GM19395 (cell line): ENCODE results near the gene COL16A1.

ENCODE experiments used
- ATAC-seq: cut with Tn5 transposase; IDR thresholded peaks from one replicate; pipeline ENCODE4 v1.9.1; 2021; ENCODE audit warnings: mild to moderate bottlenecking, moderate library complexity; ENCODE audit not compliant: unreplicated experiment

Gene COL16A1

GRCh38 chr1:31733389-31734219, 29.8 kb upstream of the COL16A1 start:
- no peak for ATAC-seq

GRCh38 chr1:31732751-31733289, 29.0 kb upstream of the COL16A1 start:
- ATAC-seq: no peak

- no peak for ATAC-seq
These were observed 28.5 kb upstream of the COL16A1 start for GRCh38 chr1:31732343-31732742.

- no peak for ATAC-seq
These were observed 27.3 kb upstream of the COL16A1 start for GRCh38 chr1:31731049-31731565.

GRCh38 chr1:31730336-31731048, 26.7 kb upstream of the COL16A1 start:
- ATAC-seq: no peak

GRCh38 chr1:31727849-31728248, 24.0 kb upstream of the COL16A1 start:
- ATAC-seq: no peak

GRCh38 chr1:31727195-31727594, 23.4 kb upstream of the COL16A1 start:
- no peak for ATAC-seq

- no peak for ATAC-seq
These were observed 22.9 kb upstream of the COL16A1 start for GRCh38 chr1:31726715-31727114.

- no peak for ATAC-seq
These were observed 22.1 kb upstream of the COL16A1 start for GRCh38 chr1:31725777-31726535.

- ATAC-seq: no peak
These were observed 21.3 kb upstream of the COL16A1 start for GRCh38 chr1:31725134-31725533.

- ATAC-seq: no peak
These were observed 20.1 kb upstream of the COL16A1 start for GRCh38 chr1:31723828-31724359.

GRCh38 chr1:31718327-31718897, 14.6 kb upstream of the COL16A1 start:
- no peak for ATAC-seq

GRCh38 chr1:31717341-31717740, 13.5 kb upstream of the COL16A1 start:
- ATAC-seq: no peak

- ATAC-seq: no peak
These were observed 12.0 kb upstream of the COL16A1 start for GRCh38 chr1:31715873-31716220.

- no peak for ATAC-seq
These were observed 11.5 kb upstream of the COL16A1 start for GRCh38 chr1:31715087-31715872.

- no peak for ATAC-seq
These were observed 10.7 kb upstream of the COL16A1 start for GRCh38 chr1:31714442-31715086.

- no peak for ATAC-seq
These were observed 8.8 kb upstream of the COL16A1 start for GRCh38 chr1:31712630-31713029.

- ATAC-seq: no peak
These were observed 8.3 kb upstream of the COL16A1 start for GRCh38 chr1:31712068-31712467.

GRCh38 chr1:31708324-31708723, 4.5 kb upstream of the COL16A1 start:
- ATAC-seq: no peak
